HG03520 (cell line): Measurements from ENCODE around the gene PLEKHA8.

Experiments
- ATAC-seq: cut with Tn5 transposase; IDR thresholded peaks from one replicate; pipeline ENCODE4 v1.9.1; 2021; ENCODE audit warnings: mild to moderate bottlenecking, moderate library complexity; ENCODE audit not compliant: unreplicated experiment

PLEKHA8 gene

DNA sequence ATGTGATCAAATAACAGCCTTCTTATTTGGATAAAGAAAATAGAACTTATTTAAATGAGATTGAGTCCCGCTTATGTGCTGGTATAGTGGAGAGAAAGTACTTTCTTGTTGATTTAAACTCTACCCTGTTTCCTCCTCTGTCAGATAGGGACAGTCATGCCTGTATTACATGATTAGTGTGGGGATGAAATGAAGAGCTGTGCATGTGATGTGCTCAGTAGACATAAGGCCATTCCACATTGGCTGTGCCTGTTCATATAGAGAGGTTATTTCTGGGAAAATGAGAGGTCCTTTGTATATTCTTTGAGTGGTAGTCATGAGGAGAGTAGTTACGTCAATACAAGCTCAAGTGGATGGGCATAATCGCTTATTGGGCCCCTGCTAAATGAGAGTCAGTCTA is 112.2 kb downstream of the PLEKHA8 start:
- no peak for ATAC-seq

DNA sequence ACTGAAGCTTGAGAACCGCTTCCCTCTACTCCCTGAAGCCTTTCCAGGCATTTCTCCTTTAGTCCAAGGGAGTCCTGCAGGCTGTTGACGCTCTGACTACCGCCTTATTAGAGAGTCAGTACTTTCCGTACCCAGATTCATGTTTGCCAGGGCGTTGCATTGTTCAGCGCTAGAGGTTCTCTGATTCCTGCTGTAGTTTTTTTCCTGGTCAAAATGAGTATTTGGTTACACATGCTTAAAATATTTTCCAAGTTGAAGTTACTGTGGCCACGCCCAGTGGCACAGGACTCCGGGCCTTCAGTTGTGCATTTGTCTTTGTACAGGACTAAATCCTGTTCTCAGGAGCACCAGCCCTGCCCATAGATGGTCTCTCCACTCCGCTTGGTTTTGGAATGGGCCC is 114.5 kb downstream of the PLEKHA8 start:
- no peak for ATAC-seq

DNA sequence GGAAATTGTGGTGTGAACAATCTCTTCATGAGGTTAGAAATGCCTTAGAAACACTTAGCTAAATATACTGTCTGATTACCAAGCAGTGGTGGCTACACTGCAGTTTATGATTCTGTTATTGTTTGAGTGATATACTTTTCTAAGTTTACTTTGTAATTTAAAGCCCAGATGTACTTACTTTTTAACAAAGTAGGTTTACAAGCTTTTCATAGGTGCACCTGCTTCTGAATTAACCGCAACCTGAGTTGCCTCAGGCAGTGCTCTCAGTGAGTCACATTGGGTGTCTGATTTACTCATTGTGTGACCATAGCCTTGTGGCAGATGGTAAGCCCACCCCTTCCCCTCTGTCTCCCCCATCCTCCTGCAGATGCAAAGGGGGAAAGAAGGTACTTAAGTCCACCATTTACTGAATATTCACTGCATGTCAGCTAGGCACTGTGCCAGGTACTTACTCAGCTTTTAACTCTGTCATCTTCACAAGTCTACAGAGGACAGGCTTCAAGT is 115.6 kb downstream of the PLEKHA8 start:
- ATAC-seq: no peak

DNA sequence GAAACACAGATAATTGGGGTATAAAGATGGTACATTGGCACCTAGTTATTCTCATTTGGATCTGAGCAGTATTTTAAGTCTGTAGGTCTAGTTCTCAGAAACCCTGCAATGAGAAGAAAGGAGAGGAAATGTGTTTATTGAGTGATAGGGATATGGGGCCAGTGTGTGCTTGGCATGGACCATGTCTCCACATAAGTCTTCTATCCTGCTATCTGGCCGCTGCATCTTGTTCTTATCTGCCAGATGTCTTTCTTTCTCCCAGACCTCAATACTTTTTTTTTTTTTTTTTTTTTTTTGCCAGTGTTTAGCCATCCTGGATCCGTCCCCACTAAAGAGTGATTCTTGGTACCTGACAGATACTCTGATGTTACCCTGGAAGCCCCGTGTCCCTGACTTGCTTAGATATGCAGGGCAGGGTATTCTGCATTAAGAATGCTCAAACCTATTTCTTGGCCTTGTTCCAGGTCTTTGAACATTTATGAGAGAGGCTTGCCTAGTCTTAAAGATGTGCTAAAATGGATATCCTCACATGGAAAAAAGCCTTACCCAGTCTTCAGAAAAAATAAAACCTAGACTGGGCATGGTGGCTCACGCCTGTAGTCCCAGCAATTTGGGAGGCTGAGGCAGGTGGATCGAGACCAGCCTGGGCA is 116.6 kb downstream of the PLEKHA8 start:
- no peak for ATAC-seq

DNA sequence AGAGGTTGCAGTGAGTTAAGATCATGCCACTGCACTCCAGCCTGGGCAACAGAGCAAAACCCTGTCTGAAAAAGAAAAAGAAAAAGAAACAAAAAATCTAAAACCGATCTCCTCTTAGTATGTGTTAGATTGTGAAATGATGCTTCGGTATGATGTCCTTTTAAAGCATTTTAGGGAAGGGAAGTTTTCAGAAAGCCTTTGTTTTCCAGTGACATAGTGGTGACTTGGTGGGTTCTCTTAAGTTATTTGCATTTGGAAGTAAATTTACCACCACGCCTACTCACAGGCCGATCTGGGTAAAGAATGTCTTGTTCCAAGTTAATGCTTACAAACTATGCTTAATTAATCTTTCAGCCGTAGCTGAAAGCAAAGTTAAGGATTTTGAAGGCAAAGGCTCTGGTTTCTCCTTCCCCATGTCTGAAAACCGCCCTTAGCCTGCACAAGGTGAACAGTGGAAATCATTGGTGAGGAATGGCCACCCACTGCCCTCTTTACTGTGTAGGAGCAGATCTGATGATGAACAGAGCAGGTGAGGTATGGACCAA is 117.3 kb downstream of the PLEKHA8 start:
- ATAC-seq: no peak

DNA sequence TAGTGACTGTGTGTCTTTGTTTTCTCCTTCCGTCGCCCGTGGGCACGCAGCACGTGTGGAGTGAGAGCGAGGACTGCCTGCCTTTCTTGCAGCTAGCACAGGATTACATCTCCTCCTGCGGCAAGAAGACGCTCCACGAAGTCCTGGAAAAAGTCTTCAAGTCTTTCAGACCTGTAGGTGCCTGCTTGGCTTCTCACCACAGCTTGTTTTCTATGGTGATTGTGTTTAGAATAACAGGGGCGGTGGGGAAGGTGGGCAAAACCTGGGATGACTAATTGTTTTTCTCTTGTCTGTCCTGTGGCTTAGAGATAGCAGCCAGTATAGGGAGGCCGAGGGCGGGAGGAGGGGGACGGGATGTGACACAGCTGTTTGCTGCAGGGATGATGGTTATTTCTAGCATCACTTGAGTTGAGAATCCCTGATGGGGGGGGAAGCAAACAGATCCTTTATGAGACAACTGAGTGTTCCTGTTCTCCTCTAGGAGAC is 118.0 kb downstream of the PLEKHA8 start:
- ATAC-seq: no peak

DNA sequence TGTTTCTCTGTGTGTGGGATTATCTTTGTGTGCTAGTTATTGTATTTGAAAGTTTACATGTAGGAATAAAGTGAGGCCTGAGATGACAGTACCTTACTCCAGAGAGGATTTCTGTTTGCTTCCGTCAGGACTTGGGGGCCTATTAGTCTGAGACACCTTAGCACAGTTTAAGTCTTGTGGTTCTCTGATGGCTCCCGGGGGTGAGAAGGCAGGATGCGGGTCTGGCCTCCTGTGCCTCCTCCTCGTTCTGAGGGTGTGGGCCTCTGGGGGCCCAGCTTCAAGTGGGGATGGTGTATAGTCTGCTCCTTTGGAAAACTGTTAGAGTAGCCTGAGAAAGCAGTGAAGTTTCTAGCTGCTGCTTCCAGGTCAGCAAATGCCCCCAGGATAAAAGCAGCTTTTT is 119.0 kb downstream of the PLEKHA8 start:
- ATAC-seq: no peak

DNA sequence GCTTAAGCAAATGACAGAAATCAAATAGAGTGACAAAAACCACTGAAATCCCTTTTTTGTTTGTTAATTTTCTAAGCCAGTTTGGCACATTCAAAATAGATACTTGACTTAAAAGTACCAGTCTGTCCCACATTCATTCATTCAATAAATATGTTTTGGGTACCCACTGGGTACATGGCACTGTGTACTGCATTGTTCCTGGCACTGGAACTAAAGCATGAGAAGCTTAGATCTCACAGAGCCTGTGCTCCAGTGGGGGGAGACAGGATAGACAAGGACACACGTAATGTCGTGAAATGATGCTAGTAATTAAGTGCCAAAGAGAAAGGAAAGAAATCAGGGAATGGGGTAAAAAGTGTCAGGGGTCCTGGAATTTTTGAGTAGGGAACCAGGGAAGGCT is 119.6 kb downstream of the PLEKHA8 start:
- no peak for ATAC-seq

DNA sequence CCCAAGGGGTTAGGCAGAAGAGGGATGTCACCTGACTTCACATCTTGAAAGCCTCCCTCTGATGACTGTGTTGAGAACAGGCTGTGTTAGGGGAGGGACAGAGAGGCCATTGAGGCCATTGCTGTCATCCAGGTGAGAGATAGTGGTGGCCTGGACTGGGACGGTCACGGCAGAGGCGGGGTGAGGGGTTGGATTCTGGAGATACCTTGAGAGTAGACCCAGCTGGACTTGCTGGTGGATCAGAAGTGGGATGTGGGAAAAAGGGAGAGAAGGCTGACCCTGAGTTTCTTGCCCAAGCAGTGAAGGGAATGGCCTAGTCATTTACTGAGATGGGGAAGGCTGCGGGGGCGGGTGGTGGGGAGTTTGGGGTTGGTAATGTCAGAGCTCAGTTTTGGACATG is 120.2 kb downstream of the PLEKHA8 start:
- no peak for ATAC-seq

DNA sequence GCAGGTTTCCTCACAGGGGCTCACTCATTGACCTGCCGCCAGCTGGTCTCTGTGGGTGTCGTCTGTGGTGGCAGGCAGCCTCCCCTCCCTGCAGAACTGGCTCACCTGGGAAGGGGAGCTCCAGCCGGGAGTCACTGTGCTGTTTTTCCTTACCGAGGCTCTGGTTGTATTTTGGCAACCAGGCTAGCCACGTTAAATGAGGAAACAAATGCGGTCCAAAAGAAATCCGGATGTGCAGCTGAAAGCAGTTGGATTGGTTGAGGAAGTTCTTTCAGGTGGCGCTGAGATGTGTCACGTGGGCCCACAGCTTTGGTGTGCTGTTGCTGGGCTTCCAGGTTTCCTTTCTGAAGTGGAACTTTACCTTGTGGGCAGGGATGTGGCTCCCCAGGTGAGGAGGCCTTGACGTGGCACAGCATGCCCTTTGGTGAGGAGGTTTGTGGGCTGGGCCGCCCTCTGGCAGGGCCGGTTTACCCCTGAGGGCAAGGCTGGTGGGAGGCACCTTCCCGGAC is 120.8 kb downstream of the PLEKHA8 start:
- ATAC-seq: no peak

DNA sequence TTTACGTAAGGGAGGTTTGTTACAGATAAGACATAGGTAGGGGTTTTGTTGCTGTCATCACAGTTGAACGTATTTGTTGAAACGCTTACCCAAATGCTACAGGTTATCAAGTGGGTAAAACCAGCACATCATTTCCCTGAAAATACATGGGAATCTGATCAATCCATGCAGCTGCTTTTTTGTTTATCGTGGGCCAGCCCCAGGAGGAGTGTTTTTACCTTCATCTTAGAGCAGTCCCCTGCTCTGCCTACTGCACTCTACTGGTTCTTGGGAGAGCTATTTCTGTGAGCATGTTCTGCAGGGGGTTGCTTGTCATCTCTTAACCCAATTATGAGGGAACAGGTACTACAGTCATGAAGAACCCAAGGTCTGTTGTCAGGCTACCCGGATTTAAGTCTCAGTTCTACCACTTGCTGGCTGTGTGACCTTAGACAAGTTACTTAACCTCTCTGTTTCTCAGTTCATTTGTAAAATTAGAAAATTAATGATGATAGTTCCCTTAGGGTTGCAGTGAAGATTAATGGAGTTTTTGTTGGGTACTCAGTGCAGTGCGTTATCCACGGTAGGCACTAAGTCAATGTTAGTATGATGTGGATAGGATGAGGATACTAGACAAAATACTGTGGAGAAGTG is 121.5 kb downstream of the PLEKHA8 start:
- no peak for ATAC-seq

DNA sequence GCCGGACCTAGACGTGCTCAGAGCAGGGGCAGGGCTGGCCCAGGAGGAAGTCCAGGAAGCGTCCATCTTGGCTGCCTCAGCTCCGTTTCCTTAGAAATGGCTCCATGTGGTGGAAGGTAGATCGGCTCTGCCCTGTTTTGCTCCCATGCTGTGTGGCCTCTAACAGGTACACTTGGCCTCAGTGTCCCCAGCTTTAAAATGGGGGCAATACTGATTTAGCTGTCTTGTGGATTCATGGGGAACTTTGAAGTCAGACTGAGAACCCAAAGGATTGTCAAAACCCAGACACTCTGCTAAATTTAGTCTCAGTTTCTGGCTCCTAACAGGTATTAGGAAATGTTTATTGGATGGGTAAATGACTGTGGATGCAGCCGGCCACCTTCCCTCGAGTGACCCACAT is 122.5 kb downstream of the PLEKHA8 start:
- ATAC-seq: no peak

DNA sequence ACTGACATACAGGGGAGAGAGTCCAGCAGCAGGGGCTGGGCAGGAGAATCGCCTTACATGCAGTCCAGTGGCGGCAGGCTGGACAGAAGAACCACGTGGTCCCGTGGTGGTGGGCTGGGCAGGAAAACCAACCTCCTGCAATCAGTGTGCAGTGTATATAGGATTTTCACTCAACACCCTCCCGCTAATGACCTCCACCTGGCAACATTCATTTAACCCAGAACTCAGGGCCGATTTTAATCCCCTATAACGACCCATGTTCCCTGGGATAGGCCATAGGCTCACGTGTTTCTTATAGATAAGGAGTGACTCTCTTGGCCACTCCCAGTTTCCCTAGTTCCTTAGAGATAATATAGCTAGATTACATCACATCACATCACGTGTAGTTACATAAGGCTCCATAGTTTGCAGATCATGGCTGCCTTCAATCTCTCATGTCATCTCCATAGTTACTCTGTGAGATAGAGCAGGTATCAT is 125.9 kb downstream of the PLEKHA8 start:
- ATAC-seq: no peak

DNA sequence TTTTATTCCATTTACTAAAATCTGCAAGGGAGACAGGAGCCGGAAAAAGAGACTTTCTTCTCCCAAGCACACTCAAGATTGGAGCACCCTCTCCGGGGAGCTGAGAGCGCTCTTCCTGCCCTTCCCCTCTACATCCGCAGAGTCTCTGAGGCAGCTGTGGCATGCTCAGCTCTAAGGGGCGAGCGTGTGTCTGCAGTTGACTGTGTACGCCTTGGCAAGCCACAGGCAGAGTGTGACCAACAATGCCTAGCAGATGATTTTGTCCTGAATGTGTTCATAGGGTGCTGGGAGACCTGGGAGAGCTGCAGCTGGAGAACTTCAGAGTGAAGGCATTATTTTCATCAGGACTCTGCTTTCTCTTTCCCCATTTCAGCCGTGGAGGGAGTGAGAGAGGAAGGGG is 127.3 kb downstream of the PLEKHA8 start:
- ATAC-seq: no peak

DNA sequence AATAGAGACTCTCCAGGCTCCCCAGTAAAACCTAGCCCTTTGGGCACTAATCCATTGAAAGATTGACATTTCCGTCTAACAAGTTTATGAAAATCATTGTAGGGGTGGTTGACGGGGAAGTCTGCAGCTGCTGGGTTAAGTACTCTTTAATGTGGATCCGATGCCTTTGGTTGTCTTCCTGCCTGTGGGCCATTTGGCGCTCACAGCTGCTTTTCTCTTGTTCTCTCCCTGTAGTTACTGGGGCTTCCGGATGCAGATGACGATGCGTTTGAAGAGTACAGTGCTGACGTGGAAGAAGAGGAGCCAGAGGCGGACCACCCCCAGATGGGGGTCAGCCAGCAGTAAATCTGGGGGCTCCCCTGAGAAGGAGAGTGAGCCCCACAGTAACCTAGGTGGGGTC is 129.0 kb downstream of the PLEKHA8 start:
- ATAC-seq: no peak

DNA sequence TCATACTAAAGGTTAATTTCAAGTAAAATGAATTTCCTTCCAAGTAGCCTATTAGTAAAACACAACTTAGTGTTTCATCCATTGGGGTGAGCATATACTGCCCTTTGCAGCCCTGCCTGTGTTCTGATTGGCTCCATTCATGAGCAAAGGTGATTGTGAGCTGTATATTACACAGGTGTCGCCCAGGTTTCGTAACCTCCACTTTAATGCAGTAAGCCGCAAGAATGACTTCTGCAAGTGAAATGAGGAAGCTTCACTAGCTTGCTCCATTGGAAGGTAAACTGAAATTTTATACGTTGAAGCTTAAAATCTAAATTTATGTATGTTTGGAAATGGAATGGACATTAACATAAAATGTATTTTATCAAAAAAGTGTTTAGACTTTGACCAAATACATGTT is 131.0 kb downstream of the PLEKHA8 start:
- ATAC-seq: no peak

DNA sequence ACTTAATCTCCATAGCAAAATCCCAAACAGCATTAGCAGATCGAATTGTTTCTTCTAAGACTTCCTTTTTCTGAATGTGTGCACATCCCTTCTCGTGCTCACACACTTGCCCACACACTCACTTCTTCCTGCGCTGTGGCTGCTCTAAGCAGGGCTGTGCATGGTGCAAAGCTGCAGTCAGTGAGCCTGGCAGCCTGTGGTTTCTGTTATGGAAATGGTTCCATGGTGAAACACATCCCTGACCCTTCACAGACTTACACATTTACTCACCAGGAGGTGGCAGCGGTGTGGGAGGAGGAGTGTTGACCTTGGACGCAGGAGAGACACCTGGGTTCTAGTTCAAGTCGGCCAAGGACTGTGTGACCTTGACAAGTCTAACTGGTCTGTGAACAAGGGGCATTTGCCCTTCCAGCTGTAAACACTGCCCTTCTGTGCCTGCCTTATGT is 131.5 kb downstream of the PLEKHA8 start:
- no peak for ATAC-seq

DNA sequence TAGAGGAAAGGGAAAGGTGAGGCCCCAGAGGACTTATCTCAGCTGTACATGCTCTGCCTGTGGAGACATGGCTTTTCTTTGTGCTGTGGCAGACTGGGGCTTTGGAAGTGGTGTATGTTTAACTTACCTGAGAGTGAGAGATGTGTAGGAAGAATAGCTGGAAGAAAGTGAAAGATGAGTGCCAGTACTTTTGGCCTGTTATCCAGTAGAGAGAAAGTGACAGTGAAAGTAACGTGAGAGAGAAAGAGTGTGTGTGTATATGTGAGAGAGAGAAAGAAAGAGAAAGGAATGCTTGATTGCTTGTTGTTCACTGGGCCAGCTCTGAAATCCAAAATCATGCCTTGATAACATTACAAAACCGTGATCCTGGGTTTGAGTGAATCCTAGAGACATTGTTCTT is 132.1 kb downstream of the PLEKHA8 start:
- no peak for ATAC-seq

DNA sequence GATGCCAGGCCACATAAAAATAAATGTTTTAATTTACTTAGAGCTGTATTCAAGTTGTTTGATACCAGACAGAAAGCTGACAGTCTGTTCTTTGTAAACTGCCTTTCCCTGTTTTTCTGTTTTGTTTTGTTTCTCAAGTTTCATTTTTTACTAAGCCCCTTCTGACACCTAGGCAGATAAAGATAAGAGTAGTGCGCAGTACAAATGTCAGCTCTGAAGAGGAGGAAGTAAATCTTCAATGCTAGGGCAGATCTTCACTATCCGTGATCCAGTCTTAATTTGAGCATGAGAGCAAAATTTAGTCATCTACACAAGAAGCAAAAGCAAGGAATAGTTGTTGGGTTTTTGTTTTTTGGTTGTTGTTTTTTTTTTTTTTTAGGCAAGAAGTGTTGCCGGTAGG is 133.9 kb downstream of the PLEKHA8 start:
- no peak for ATAC-seq

DNA sequence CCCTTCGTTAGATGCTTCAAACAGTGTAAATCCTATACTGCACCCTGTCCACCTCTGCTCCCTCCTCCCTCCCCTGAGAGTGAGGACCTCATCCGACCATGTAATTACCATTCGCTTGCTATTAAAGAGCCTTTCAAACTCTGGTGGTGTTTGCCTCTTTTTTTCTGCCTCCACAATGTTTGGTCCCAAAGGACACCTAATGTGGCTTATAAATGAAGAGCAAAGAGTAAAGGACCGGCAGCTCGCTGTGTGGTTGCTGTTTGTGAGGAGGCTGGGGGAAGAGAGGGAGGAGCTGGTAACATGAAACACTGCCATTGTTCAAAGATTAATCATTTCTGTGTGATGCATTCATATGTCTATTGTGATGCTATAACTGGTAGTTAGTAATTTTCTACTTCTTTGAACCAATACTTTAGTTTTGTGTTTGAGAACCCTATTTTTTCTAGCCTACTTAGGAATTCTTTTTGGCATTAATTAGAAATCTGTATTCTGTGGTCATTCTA is 134.5 kb downstream of the PLEKHA8 start:
- ATAC-seq: peak; percentile 24

DNA sequence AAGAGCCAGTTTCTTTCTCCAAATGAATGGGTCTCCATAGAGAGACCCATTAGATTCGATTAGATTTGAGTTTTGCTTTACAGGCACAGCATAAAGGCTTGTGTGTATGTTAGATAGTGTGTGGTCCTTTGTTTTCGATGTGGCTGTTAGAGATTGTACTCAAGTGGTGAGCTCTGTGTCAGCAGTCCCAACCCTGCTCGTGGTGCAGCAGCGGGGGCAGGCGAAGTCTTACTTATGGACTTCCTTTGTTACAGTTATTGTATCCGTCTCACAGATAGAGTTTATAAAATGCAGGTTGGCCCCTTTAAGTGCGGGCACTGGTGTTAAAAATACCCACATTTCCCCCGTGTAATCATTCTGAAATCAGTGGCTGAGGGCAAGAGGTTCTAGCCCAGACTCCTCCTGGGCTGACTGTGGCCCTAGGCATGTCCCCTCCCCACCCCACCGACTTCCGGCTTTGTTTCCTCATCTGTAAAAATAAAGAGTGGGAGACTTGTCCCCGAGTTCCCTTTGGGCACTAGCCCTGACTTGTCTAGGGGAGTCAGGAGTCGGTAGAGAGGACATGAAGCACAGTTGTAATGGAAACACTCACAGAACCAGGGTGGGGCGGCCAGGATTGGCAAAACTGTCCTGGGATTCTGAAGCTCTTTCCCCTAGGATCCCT is 135.2 kb downstream of the PLEKHA8 start:
- peak; percentile 33 for ATAC-seq
